NB4 (cell line): ENCODE results near the gene DSP.

Experiments used
- POLR2A ChIP-seq: IDR thresholded peaks from 2 replicates; pipeline ENCODE4 v1.6.1; 2011; ENCODE audit warnings: mild to moderate bottlenecking; ENCODE audit not compliant: insufficient read length; ENCODE audit errors: extremely low read depth
- TF ChIP-seq, protein P1 (sequence below): IDR thresholded peaks from one replicate; pipeline ENCODE4 v1.5.1; 2012; ENCODE audit warnings: low read depth, low read length

DNA sequence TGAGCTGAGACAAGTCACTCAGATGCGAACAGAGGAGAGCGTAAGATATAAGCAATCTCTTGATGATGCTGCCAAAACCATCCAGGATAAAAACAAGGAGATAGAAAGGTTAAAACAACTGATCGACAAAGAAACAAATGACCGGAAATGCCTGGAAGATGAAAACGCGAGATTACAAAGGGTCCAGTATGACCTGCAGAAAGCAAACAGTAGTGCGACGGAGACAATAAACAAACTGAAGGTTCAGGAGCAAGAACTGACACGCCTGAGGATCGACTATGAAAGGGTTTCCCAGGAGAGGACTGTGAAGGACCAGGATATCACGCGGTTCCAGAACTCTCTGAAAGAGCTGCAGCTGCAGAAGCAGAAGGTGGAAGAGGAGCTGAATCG, 39.1 kb downstream of the DSP start:
- no peak for TF ChIP-seq POLR2A
- TF ChIP-seq, protein P1, sequence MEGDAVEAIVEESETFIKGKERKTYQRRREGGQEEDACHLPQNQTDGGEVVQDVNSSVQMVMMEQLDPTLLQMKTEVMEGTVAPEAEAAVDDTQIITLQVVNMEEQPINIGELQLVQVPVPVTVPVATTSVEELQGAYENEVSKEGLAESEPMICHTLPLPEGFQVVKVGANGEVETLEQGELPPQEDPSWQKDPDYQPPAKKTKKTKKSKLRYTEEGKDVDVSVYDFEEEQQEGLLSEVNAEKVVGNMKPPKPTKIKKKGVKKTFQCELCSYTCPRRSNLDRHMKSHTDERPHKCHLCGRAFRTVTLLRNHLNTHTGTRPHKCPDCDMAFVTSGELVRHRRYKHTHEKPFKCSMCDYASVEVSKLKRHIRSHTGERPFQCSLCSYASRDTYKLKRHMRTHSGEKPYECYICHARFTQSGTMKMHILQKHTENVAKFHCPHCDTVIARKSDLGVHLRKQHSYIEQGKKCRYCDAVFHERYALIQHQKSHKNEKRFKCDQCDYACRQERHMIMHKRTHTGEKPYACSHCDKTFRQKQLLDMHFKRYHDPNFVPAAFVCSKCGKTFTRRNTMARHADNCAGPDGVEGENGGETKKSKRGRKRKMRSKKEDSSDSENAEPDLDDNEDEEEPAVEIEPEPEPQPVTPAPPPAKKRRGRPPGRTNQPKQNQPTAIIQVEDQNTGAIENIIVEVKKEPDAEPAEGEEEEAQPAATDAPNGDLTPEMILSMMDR, result no peak
